SK-N-SH (cell line): ENCODE measurements around the gene HEG1. TPM values are rescaled to one million over a fixed set of nuclear protein-coding genes. Genes with fewer than 3 reads are reported as not detected.

Experiments
- CTCF ChIA-PET: fragments of 300-600, 350-600 bp; formaldehyde crosslinking; extraction: SDS; loops from one replicate; lab custom pipeline; 2021; lab: Yijun Ruan, JAX
- POLR2A ChIA-PET: fragments of 350-600 bp; sonication (Branson Sonifier 250); formaldehyde crosslinking; extraction: SDS; loops from one replicate; lab custom pipeline; 2020; ENCODE audit warnings: antibody characterized with exemption, inconsistent platforms; lab: Yijun Ruan, JAX
- DNase-seq: peaks from one replicate; pipeline ENCODE4 v3.0.0; 2012
- H2AFZ ChIP-seq: fragments of 200-600 bp; sonication (generic); 2 replicates; pipeline ENCODE4 v1.8.1; 2016; ENCODE audit warnings: antibody characterized with exemption, mild to moderate bottlenecking, low read depth
- H3F3A ChIP-seq: fragments of 200-600 bp; sonication (generic); replicated peaks from 2 replicates; pipeline ENCODE3; 2016; ENCODE audit warnings: antibody characterized with exemption, mild to moderate bottlenecking; ENCODE audit not compliant: insufficient read depth
- H3K27ac ChIP-seq, 2 experiments: fragments of 200-500 bp in 1 of 2; fragments of 200-600 bp in 1 of 2; sonication (Bioruptor generic) in 1 of 2; sonication (generic), shearing (Covaris generic) in 1 of 2; 2 replicates each; pipeline versions ENCODE4 v1.5.1 to v1.6.1; 2014 to 2016; ENCODE audit warnings: low read depth in 2 of 2, inconsistent platforms in 1 of 2, low read length in 1 of 2, mild to moderate bottlenecking in 1 of 2, mixed read lengths in 1 of 2
- H3K27me3 ChIP-seq: fragments of 200-600 bp; sonication (generic), shearing (Covaris generic); 2 replicates; pipeline ENCODE4 v1.6.1; 2016; ENCODE audit warnings: mixed run types; ENCODE audit not compliant: insufficient read depth
- H3K36me3 ChIP-seq, 2 experiments: fragments of 200-500 bp in 1 of 2; fragments of 200-600 bp in 1 of 2; sonication (Bioruptor generic) in 1 of 2; sonication (generic) in 1 of 2; replicated peaks in 1 of 2; 2 replicates each; pipeline versions ENCODE3 to v1.5.1; 2014 to 2016; ENCODE audit warnings: low read length in 1 of 2, mild to moderate bottlenecking in 1 of 2; ENCODE audit not compliant: insufficient read depth in 2 of 2, control insufficient read depth in 1 of 2
- H3K4me1 ChIP-seq, 2 experiments: fragments of 200-500 bp in 1 of 2; fragments of 200-600 bp in 1 of 2; sonication (Bioruptor generic) in 1 of 2; sonication (generic), shearing (Covaris generic) in 1 of 2; 2 replicates each; pipeline versions ENCODE4 v1.5.1 to v1.6.1; 2014 to 2016; ENCODE audit warnings: low read depth in 1 of 2, low read length in 1 of 2, mixed run types in 1 of 2; ENCODE audit not compliant: insufficient read depth in 2 of 2, control insufficient read depth in 1 of 2
- H3K4me2 ChIP-seq: fragments of 200-600 bp; sonication (generic), shearing (Covaris generic); 2 replicates; pipeline ENCODE4 v1.6.1; 2017; ENCODE audit warnings: mixed run types
- H3K4me3 ChIP-seq, 2 experiments: fragments of 200-500 bp in 1 of 2; fragments of 200-600 bp in 1 of 2; sonication (Bioruptor generic) in 1 of 2; sonication (generic), shearing (Covaris generic) in 1 of 2; 2 replicates each; pipeline versions ENCODE4 v1.5.1 to v1.8.1; 2014 to 2016; ENCODE audit warnings: low read depth in 2 of 2, inconsistent platforms in 1 of 2, low read length in 1 of 2, mild to moderate bottlenecking in 1 of 2, mixed read lengths in 1 of 2, moderate library complexity in 1 of 2
- H3K79me2 ChIP-seq: fragments of 200-600 bp; sonication (generic); 2 replicates; pipeline ENCODE4 v1.8.1; 2017; ENCODE audit warnings: mild to moderate bottlenecking; ENCODE audit not compliant: insufficient read depth
- H3K9ac ChIP-seq: fragments of 200-600 bp; sonication (generic); 2 replicates; pipeline ENCODE4 v1.6.1; 2017; ENCODE audit warnings: mixed run types
- H3K9me2 ChIP-seq: fragments of 200-600 bp; sonication (generic); 2 replicates; pipeline ENCODE4 v1.6.1; 2017; ENCODE audit warnings: mixed run types
- H3K9me3 ChIP-seq: fragments of 200-600 bp; sonication (generic); 2 replicates; pipeline ENCODE4 v1.6.1; 2017; ENCODE audit warnings: mixed run types, mild to moderate bottlenecking, moderate library complexity
- H4K20me1 ChIP-seq: fragments of 200-600 bp; sonication (generic); 2 replicates; pipeline ENCODE4 v1.6.1; 2017; ENCODE audit warnings: mild to moderate bottlenecking, mixed run types; ENCODE audit not compliant: insufficient read depth
- CHD2 ChIP-seq: fragments of 150-350 bp; IDR thresholded peaks from 2 replicates; pipeline ENCODE4 v1.6.1; 2018; ENCODE audit warnings: low read length; ENCODE audit not compliant: partially characterized antibody
- EP300 ChIP-seq, 2 experiments: IDR thresholded peaks; 2 replicates each; pipeline versions ENCODE4 v1.4.0 to v1.6.1; 2012; ENCODE audit warnings: borderline replicate concordance in 1 of 2, low read depth in 1 of 2, low read length in 1 of 2
- FOXJ3 ChIP-seq: sonication (generic); formaldehyde crosslinking; IDR thresholded peaks from 2 replicates; pipeline ENCODE4 v1.5.1; 2020; ENCODE audit warnings: mild to moderate bottlenecking, missing genetic modification reagents
- FOXM1 ChIP-seq: IDR thresholded peaks from 2 replicates; pipeline ENCODE4 v1.4.0; 2012; ENCODE audit warnings: low read depth, mild to moderate bottlenecking
- GATA2 ChIP-seq: sonication (generic); formaldehyde crosslinking; IDR thresholded peaks from 2 replicates; pipeline ENCODE4 v1.5.0; 2020; ENCODE audit warnings: mild to moderate bottlenecking, missing genetic modification reagents
- JUND ChIP-seq: IDR thresholded peaks from 2 replicates; pipeline ENCODE4 v1.4.0; 2012
- MXI1 ChIP-seq: IDR thresholded peaks from 2 replicates; pipeline ENCODE4 v1.6.1; 2012; ENCODE audit warnings: mild to moderate bottlenecking, low read depth, low read length, improper control_type of control experiment
- POLR2AphosphoS5 ChIP-seq: IDR thresholded peaks from 2 replicates; pipeline ENCODE4 v1.6.1; 2012; ENCODE audit warnings: low read depth, low read length
- WGBS: methylation state at CpG from one replicate; pipeline ENCODE4 v1.1.6; 2017; ENCODE audit warnings: low lambda C conversion rate; 5-methylcytosine and 5-hydroxymethylcytosine counted together
- polyA plus RNA-seq, 3 experiments: library from polyadenylated mRNA; depleted of rRNA; stranded (reverse); fragments of >200 nt; gene quantifications; 2 replicates each; pipeline ENCODE4 v1.2.3, GENCODE V29; 2012
- TF ChIP-seq, protein P1 (sequence below): IDR thresholded peaks from 2 replicates; pipeline ENCODE4 v1.4.0; 2012; ENCODE audit warnings: low read depth, borderline replicate concordance
- TF ChIP-seq, protein P2 (sequence below): fragments of 150-350 bp; IDR thresholded peaks from 2 replicates; pipeline ENCODE4 v1.6.1; 2016; ENCODE audit warnings: mild to moderate bottlenecking, low read depth, low read length
- TF ChIP-seq, protein P3 (sequence below): IDR thresholded peaks from 2 replicates; pipeline ENCODE4 v1.4.0; 2012; ENCODE audit warnings: low read depth
- TF ChIP-seq, protein P4 (sequence below): IDR thresholded peaks from 2 replicates; pipeline ENCODE4 v1.6.1; 2012; ENCODE audit warnings: mild to moderate bottlenecking, low read depth, low read length, moderate library complexity

Gene HEG1
- polyA plus RNA-seq, 1 of the 3 experiments (the other 2 are of a cell fraction), result 27.7 TPM

DNA sequence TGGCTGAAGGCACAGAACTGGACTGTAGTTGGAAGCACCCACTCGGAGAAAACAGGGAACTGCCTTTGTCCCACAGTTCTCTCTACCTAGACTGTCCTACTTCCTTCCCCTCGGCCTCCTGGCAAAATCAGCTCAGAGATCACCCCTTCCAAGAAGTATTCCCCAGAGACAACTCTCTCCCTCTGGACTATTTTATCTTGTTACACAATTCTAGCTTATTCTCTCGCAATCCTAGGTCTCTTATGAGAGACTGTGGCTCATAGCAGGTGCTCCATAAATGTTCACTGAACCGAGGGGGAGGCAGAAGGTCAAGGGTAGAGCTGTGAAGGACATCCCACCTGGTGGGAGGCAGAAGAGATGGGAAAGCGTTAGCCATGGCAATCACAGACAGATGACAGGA lies 10.6 kb downstream of the HEG1 start (continued):
- TF ChIP-seq, protein P1, sequence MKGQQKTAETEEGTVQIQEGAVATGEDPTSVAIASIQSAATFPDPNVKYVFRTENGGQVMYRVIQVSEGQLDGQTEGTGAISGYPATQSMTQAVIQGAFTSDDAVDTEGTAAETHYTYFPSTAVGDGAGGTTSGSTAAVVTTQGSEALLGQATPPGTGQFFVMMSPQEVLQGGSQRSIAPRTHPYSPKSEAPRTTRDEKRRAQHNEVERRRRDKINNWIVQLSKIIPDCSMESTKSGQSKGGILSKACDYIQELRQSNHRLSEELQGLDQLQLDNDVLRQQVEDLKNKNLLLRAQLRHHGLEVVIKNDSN, result no peak

DNA sequence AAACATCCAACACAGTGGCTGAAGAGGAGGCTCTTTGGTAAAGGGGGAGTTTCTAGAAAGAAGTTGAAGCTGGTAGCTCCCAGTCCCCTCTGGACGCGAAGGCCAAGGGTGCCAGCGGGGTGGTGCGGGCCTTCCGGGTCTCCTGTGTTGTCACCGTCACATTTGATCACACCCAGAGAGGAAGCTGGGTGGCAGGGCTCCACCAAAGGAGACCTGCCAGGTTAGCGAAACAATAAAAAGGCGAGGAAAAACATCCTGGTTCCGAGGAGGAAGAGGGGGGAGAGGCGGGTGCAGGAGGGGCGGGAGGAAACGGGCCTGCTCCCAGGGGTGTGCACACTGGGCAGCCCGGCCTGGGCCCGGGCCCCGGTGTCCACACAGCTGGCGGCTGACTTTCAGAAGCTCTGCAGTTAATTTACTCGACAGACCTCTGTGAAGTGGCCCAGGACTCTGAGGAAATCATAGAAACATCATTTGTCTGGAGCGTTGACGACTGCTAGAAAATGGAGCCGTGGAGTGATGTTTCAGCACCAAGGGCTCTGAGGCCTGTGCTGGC lies 12.1 kb downstream of the HEG1 start:
- Histone ChIP-seq H3K4me1 (peaks cover 35 to 54% of the 10 kb centered on the region in 2 experiments; a peak in 3 of 4 replicates), H3K4me2 (no peak overlapping the region; the same call in 1 of the 2 replicates), H3K27me3 (no peaks in the 10 kb centered on the region), H3K27ac (peak overlapping the region in 1 of 2 experiments; percentile 82; a peak in 2 of 4 replicates), H3K9me2 (no peaks in the 10 kb centered on the region), H3K4me3 (no peak overlapping the region), H3F3A (no peaks in the 10 kb centered on the region), H3K9me3 (no peaks in the 10 kb centered on the region), H3K36me3 (peaks cover 10 to 15% of the 10 kb centered on the region in 2 experiments), H3K9ac (no peak overlapping the region), H4K20me1 (peaks cover 91% of the 10 kb centered on the region), H3K79me2 (peaks cover 97% of the 10 kb centered on the region), H2AFZ (no peak overlapping the region)
- peak; percentile 58 for DNase-seq
- POLR2A ChIA-PET, result no interaction called here
- CTCF ChIA-PET, result no interaction called here
- 89% methylated on average over 20 of the region's 20 CpGs for WGBS
- no peak for TF ChIP-seq JUND
- TF ChIP-seq, protein P2, sequence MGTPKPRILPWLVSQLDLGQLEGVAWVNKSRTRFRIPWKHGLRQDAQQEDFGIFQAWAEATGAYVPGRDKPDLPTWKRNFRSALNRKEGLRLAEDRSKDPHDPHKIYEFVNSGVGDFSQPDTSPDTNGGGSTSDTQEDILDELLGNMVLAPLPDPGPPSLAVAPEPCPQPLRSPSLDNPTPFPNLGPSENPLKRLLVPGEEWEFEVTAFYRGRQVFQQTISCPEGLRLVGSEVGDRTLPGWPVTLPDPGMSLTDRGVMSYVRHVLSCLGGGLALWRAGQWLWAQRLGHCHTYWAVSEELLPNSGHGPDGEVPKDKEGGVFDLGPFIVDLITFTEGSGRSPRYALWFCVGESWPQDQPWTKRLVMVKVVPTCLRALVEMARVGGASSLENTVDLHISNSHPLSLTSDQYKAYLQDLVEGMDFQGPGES, result no peak
- TF ChIP-seq FOXM1, result no peak
- no peak for TF ChIP-seq GATA2
- TF ChIP-seq CHD2, result no peak
- no peak for TF ChIP-seq POLR2AphosphoS5
- no peak for TF ChIP-seq MXI1
- TF ChIP-seq EP300 (IDR thresholded peaks at IDR 0.05; ENCODE audit: borderline replicate concordance in 1 of 2, low read depth in 1 of 2, low read length in 1 of 2), result no peak
- TF ChIP-seq, protein P3, sequence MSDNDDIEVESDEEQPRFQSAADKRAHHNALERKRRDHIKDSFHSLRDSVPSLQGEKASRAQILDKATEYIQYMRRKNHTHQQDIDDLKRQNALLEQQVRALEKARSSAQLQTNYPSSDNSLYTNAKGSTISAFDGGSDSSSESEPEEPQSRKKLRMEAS, result no peak
- no peak for TF ChIP-seq FOXJ3 (CRISPR knock-in tag)
- TF ChIP-seq, protein P4, sequence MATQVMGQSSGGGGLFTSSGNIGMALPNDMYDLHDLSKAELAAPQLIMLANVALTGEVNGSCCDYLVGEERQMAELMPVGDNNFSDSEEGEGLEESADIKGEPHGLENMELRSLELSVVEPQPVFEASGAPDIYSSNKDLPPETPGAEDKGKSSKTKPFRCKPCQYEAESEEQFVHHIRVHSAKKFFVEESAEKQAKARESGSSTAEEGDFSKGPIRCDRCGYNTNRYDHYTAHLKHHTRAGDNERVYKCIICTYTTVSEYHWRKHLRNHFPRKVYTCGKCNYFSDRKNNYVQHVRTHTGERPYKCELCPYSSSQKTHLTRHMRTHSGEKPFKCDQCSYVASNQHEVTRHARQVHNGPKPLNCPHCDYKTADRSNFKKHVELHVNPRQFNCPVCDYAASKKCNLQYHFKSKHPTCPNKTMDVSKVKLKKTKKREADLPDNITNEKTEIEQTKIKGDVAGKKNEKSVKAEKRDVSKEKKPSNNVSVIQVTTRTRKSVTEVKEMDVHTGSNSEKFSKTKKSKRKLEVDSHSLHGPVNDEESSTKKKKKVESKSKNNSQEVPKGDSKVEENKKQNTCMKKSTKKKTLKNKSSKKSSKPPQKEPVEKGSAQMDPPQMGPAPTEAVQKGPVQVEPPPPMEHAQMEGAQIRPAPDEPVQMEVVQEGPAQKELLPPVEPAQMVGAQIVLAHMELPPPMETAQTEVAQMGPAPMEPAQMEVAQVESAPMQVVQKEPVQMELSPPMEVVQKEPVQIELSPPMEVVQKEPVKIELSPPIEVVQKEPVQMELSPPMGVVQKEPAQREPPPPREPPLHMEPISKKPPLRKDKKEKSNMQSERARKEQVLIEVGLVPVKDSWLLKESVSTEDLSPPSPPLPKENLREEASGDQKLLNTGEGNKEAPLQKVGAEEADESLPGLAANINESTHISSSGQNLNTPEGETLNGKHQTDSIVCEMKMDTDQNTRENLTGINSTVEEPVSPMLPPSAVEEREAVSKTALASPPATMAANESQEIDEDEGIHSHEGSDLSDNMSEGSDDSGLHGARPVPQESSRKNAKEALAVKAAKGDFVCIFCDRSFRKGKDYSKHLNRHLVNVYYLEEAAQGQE, result no peak
